Gastrocnemius medialis (tissue), 4 donors: ENCODE measurements around the gene FAH.

ENCODE experiments used
- CTCF ChIP-seq, 5 experiments: fragments of 450-650 bp in 3 of 5; fragments of 200-600 bp in 2 of 5; sonication (generic) in 2 of 5; IDR thresholded peaks in 4 of 5; conservative IDR thresholded peaks in 1 of 5; 1 replicate in 4 of 5; 2 replicates in 1 of 5; pipeline ENCODE4 v1.5.1; 2016 to 2019; ENCODE audit warnings: antibody characterized with exemption in 5 of 5, mild to moderate bottlenecking in 3 of 5, moderate library complexity in 3 of 5
- POLR2A ChIP-seq, 2 donors: fragments of 450-650 bp; IDR thresholded peaks; one replicate each; pipeline ENCODE4 v1.6.1; 2017; ENCODE audit warnings: antibody characterized with exemption in 2 of 2, mild to moderate bottlenecking in 2 of 2, moderate library complexity in 2 of 2

- peak; percentile 69 to 84 (median 78) for TF ChIP-seq CTCF (IDR thresholded peaks at IDR 0.05 in 4 of 5, conservative IDR thresholded peaks at IDR 0.05 in 1 of 5)
- no peak for TF ChIP-seq POLR2A (IDR thresholded peaks at IDR 0.05)
These were observed 20.4 kb downstream of the FAH start for GRCh38 chr15:80173022-80173759.
